Activated CD8-positive, alpha-beta T cell treated with anti-CD3 and anti-CD28 coated beads for 36 hours (primary cell): ENCODE measurements around the gene C1orf21. TPM values are rescaled to one million over a fixed set of nuclear protein-coding genes. Genes with fewer than 3 reads are reported as not detected.

Experiments used
- ATAC-seq: fragments of 200-7000 bp; cut with Tn5 transposase; one replicate; pipeline ENCODE4 v1.10.0; 2021; ENCODE audit warnings: mild to moderate bottlenecking, moderate library complexity
- CTCF ChIA-PET: fragments of 350-600 bp; sonication (Branson Sonifier 250); formaldehyde crosslinking; loops from one replicate; lab custom pipeline; 2021; ENCODE audit warnings: antibody characterized with exemption; lab: Charles Lee
- POLR2A ChIA-PET: fragments of 350-600 bp; sonication (Branson Sonifier 250); formaldehyde crosslinking; loops from one replicate; lab custom pipeline; 2021; ENCODE audit warnings: antibody characterized with exemption; lab: Charles Lee
- DNase-seq: peaks from one replicate; pipeline ENCODE4 v3.0.0-alpha.2; 2020
- H3K27ac Mint-ChIP-seq: one replicate; pipeline ENCODE4 v1.8.0; 2021; ENCODE audit warnings: mild to moderate bottlenecking, mixed read lengths
- H3K27me3 Mint-ChIP-seq: one replicate; pipeline ENCODE4 v1.8.0; 2021; ENCODE audit warnings: mixed read lengths
- H3K36me3 Mint-ChIP-seq: one replicate; pipeline ENCODE4 v1.8.0; 2021; ENCODE audit warnings: low read depth, mixed read lengths
- H3K4me1 Mint-ChIP-seq: one replicate; pipeline ENCODE4 v1.8.0; 2021; ENCODE audit warnings: low read depth, mixed read lengths
- H3K4me3 Mint-ChIP-seq: one replicate; pipeline ENCODE4 v1.8.0; 2021; ENCODE audit warnings: mild to moderate bottlenecking, moderate library complexity, mixed read lengths
- H3K9me3 Mint-ChIP-seq: one replicate; pipeline ENCODE4 v1.8.0; 2021; ENCODE audit warnings: mixed read lengths
- intact Hi-C: fragments of 100-400 bp; cut with micrococcal nuclease; formaldehyde crosslinking; loops from one replicate; pipeline ENCODE4 v1.10.0; 2022
- total RNA-seq, 2 experiments: library from RNA; stranded (reverse); gene quantifications; one replicate each; pipeline ENCODE4 v1.2.3, GENCODE V29; 2021
- TF ChIP-seq, protein P1 (sequence below): fragments of 200-600 bp; IDR thresholded peaks from one replicate; pipeline ENCODE4 v1.8.0; 2022; ENCODE audit warnings: antibody characterized with exemption, mild to moderate bottlenecking

The C1orf21 gene
- total RNA-seq, 2 experiments from 2014 or later, result 3.8 to 4.6 TPM

DNA sequence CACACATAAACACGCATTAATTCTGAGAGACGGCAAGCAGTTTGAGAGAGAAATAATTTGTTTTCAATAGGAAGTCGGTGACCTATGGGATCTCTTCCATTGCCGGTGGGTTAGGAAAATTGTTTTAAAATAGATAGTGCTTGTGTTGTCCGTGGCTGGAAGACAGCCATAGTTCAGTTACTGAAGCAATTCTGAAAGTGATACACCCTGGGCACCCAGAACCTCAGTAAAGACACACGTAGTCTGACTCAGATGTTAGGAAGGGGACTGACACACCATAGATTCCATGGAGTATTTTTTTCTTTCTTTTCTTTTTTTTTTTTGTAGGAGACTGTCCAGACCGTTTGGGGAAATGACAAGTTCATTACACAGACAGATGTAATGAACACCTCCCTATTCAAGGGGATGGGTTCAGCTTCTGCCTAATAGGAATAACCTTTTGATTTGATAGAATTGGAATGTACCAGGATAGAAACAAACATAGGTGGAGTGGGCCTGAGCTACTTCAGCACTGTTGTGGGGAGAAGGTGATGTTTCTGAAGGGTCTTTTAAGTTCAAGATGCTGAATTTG lies 1.6 kb downstream of the C1orf21 start:
- TF ChIP-seq, protein P1, sequence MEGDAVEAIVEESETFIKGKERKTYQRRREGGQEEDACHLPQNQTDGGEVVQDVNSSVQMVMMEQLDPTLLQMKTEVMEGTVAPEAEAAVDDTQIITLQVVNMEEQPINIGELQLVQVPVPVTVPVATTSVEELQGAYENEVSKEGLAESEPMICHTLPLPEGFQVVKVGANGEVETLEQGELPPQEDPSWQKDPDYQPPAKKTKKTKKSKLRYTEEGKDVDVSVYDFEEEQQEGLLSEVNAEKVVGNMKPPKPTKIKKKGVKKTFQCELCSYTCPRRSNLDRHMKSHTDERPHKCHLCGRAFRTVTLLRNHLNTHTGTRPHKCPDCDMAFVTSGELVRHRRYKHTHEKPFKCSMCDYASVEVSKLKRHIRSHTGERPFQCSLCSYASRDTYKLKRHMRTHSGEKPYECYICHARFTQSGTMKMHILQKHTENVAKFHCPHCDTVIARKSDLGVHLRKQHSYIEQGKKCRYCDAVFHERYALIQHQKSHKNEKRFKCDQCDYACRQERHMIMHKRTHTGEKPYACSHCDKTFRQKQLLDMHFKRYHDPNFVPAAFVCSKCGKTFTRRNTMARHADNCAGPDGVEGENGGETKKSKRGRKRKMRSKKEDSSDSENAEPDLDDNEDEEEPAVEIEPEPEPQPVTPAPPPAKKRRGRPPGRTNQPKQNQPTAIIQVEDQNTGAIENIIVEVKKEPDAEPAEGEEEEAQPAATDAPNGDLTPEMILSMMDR, result no peak
- ChIA-PET POLR2A (no interaction called here), CTCF (interaction anchor here (0.9 kb wide), 1 partner anchor 19 kb away, joined by 3 read pairs; no protein-coding TSS in a partner anchor)
- peaks cover 17% of the 10 kb centered on the region for H3K4me1 Mint-ChIP-seq
- no peaks in the 10 kb centered on the region for H3K36me3 Mint-ChIP-seq
- no peaks in the 10 kb centered on the region for H3K9me3 Mint-ChIP-seq
- peaks cover 45% of the 10 kb centered on the region for H3K27me3 Mint-ChIP-seq
- H3K4me3 Mint-ChIP-seq, result peak overlapping the region; percentile 78
- ATAC-seq (no peak), DNase-seq (peak; percentile 22)
- H3K27ac Mint-ChIP-seq, result peak overlapping the region; percentile 35
- intact Hi-C loops, result no loop called here

DNA sequence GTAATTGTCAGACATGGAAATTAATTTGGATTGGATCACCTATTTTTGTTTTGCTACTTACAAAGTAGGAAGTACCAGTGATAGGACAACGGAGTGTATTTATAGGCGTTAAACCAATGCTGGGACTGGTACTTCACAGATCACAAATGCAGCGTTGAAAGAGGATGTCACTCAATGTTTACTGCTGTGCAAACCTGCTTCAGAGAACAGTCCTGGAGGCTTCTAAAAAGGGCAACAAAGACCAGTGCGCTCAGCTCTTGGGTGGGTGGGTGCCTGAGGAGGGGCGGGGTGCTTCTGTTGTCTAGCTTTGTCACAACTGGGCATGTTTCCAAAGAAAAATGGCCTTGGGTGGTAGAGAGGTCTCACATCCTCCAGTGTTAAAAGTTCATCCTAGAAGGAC lies 2.1 kb downstream of the C1orf21 start:
- TF ChIP-seq, protein P1, result no peak
- no peak overlapping the region for H3K27ac Mint-ChIP-seq
- ChIA-PET POLR2A (no interaction called here), CTCF (interaction anchor here (0.9 to 1.8 kb wide), 2 partner anchors 18 to 275 kb away, joined by 3 to 8 read pairs; no protein-coding TSS in a partner anchor)
- DNase-seq, result no peak
- peaks cover 17% of the 10 kb centered on the region for H3K4me1 Mint-ChIP-seq
- intact Hi-C loops, result no loop called here
- H3K27me3 Mint-ChIP-seq, result peaks cover 41% of the 10 kb centered on the region
- no peak overlapping the region for H3K4me3 Mint-ChIP-seq
- no peak for ATAC-seq
- no peaks in the 10 kb centered on the region for H3K9me3 Mint-ChIP-seq
- H3K36me3 Mint-ChIP-seq, result no peaks in the 10 kb centered on the region

DNA sequence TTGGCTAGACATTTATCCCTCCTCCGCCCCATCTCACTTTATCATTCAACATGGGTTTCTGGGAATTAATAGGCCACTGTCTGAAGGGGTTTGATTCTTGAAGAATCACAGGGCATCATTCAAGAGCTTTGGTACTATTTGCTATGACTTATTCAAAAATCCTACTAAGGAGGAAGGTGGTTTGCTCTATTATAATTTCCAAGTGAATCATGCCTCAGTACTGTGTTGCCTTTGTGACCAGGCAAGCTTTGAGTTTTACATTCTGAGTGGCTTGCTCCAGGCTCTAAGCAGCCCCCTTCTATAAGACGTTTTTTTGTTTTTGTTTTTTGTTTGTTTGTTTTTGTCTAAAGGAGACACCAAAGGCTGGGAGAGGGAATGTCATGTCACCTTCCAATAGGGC lies 2.6 kb downstream of the C1orf21 start:
- CTCF ChIA-PET, result interaction anchor here (0.9 to 1.8 kb wide), 2 partner anchors 18 to 275 kb away, joined by 3 to 8 read pairs; no protein-coding TSS in a partner anchor
- TF ChIP-seq, protein P1, result no peak

DNA sequence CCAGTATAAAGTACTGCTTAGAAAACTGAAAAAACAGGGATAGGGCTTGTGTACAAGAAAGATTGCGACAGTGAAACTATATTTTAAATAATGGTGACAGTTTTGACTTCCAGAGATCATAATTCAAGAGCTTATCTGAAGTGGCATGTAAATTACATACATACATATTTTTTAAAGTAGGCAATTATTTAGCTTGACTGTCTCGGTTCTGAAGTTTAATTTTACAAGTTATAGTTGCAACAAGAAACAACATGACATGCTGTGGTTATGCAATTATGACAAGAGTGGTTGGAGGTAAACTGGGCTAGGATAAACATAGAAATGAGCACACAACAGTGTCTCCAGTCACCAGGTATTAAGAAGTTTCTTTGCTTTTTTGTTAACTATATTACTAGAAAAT lies 4.1 kb downstream of the C1orf21 start:
- CTCF ChIA-PET, result no interaction called here
- H3K4me1 Mint-ChIP-seq, result peaks cover 16% of the 10 kb centered on the region
- POLR2A ChIA-PET, result no interaction called here
- no peak overlapping the region for H3K27ac Mint-ChIP-seq
- no peak for ATAC-seq
- intact Hi-C loops, result no loop called here
- H3K9me3 Mint-ChIP-seq, result no peaks in the 10 kb centered on the region
- H3K4me3 Mint-ChIP-seq, result no peak overlapping the region
- no peak for DNase-seq
- no peaks in the 10 kb centered on the region for H3K36me3 Mint-ChIP-seq
- H3K27me3 Mint-ChIP-seq, result peaks cover 35% of the 10 kb centered on the region
- TF ChIP-seq, protein P1, result no peak

More for the DNA sequence above, 2.6 kb downstream of the C1orf21 start:
- Mint-ChIP-seq H3K27me3 (peaks cover 41% of the 10 kb centered on the region), H3K27ac (no peak overlapping the region), H3K4me1 (peaks cover 17% of the 10 kb centered on the region), H3K36me3 (no peaks in the 10 kb centered on the region), H3K9me3 (no peaks in the 10 kb centered on the region), H3K4me3 (no peak overlapping the region)
- POLR2A ChIA-PET, result no interaction called here
- no peak for DNase-seq
- intact Hi-C loops, result no loop called here
- ATAC-seq, result no peak

DNA sequence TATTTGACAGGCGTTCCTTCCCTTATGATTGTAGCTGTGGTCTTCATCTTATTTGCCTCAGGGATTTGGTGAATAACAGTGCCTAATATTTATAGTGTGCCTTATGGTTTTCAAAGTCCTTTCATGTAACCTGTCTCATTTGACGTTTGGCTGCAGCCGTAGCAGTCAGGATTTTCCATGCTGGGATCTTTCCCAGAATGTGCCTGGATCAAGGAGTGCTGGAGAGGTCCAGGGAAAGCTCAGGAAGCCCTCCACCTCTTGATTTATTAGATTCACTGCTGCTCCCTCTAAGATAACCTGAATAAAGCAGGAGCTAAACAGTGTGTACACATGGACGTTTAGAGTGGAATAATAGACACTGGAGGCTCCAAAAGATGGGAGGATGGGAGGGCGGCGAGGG lies 5.2 kb downstream of the C1orf21 start:
- ChIA-PET CTCF (no interaction called here), POLR2A (no interaction called here)
- DNase-seq (no peak), ATAC-seq (no peak)
- intact Hi-C loops, result no loop called here
- Mint-ChIP-seq H3K9me3 (no peaks in the 10 kb centered on the region), H3K4me3 (no peak overlapping the region), H3K36me3 (no peaks in the 10 kb centered on the region), H3K27me3 (peaks cover 35% of the 10 kb centered on the region), H3K4me1 (peaks cover 13% of the 10 kb centered on the region), H3K27ac (no peak overlapping the region)
- TF ChIP-seq, protein P1, result no peak
